ENCODE measurements around the gene IQSEC2. TPM values are rescaled to one million over a fixed set of nuclear protein-coding genes. Genes with fewer than 3 reads are reported as not detected.

Gene IQSEC2
- total RNA-seq, 1 experiment from 2014 or later, result 18.4 TPM

DNA sequence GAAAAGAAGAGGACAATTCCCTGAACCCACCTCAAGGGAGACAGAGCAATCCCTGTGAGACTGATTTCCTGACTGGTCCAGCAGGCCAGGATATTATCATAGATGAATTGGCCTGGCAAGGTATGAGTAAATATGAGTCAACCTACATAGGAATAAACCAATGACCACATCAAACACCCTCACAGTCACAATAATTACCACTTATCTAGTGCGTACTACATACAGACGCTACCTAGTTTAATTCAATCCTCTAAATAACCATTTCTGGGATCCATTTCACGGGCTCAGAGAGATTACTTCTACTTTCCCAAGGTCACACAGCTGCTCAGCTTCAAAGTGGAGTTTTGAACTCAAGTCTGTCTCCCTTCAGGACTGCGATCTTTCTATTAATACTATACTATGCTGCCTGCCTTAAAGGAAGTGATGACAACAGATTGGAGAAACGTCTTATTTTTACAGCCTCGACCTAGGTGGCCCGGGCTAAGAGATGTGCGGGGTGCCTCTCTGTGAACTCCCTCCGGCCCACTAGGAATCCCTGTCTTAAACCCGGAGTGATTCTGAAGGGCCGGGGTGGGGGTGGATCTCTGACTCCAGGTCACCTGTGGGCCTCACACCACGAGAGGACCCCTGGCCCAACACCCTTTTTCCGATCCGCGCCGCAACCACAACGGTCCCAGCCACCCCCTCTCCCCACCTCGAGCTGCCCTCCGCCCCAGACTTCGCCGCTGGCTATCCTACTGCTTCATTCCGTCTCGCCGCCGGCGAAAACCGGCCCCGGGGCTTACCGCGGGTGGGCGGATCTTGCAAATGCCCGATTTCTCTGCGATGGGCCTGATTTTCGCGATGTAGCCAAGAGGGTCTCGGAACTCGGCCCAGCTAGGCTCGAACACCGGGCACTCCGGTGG, 57.2 kb downstream of the IQSEC2 start:
- DNase-seq (ENCODE audit: low spot score), result no peak
- in situ Hi-C loops (cut with HindIII; ENCODE audit: low sequenced_read_pairs), result no loop called here

DNA sequence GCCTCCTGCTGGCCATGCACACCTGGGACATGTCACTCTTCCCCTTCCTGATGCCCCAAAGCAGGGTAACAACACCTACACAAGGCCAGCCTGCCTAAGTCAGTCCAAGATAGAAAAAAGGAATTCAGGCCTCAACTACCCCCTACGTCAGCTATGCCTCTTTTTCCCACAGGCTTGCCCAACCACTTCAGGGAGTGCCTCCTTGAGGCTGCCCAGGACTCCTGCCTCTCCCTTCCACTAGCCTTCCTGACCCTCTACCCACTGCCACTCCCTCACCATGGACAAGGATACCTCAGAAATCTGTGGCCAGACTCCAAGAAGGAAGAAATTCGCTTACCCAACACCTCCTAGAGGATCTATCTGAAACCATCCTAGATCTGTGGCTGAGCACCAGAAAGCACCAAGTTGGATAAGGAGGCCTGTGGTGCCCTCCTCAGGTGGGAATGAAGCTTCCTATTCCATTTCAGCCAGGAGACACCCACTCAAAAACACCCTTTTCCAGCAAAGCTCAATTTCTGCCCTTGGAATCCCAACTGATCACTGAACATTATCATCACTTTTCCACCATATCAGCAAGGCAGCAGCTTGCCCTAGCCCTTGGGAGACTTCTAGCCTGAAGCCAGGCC, 58.2 kb downstream of the IQSEC2 start:
- in situ Hi-C loops (cut with HindIII; ENCODE audit: low sequenced_read_pairs), result no loop called here
- peak; percentile 8 for DNase-seq (ENCODE audit: low spot score)

Other genes starting within 250 kb of the IQSEC2 start
- not detected in 2 replicates for gene GPR173, start 232.8 kb downstream of the IQSEC2 start, total RNA-seq (2014; rRNA removed; shearing (Covaris generic))
- gene TSPYL2, start 199.2 kb downstream of the IQSEC2 start, total RNA-seq (2014; rRNA removed; shearing (Covaris generic)), result 21.7 and 32.0 TPM in 2 replicates
- 1.5 and 4.7 TPM in 2 replicates for gene KANTR, start 187.4 kb downstream of the IQSEC2 start, total RNA-seq (2014; rRNA removed; shearing (Covaris generic))
- gene KDM5C, start 56.4 kb downstream of the IQSEC2 start, total RNA-seq (2014; rRNA removed; shearing (Covaris generic)), result 69.8 and 76.3 TPM in 2 replicates
- 5.7 and 24.8 TPM in 2 replicates for gene SMC1A, start 141.1 kb upstream of the IQSEC2 start, total RNA-seq (2014; rRNA removed; shearing (Covaris generic))
- gene RIBC1, start 141.3 kb upstream of the IQSEC2 start, total RNA-seq (2014; rRNA removed; shearing (Covaris generic)), result 1.4 and 3.5 TPM in 2 replicates
- gene HSD17B10, start 152.8 kb upstream of the IQSEC2 start, total RNA-seq (2014; rRNA removed; shearing (Covaris generic)), result 190 and 203 TPM in 2 replicates